HepG2 (cell line): ENCODE results near the gene POMP.

Source experiments
- CEBPZ ChIP-seq: IDR thresholded peaks from 2 replicates; pipeline ENCODE4 v1.6.1; 2012; ENCODE audit warnings: low read length, improper control_type of control experiment
- ESRRA ChIP-seq: sonication (generic); formaldehyde crosslinking; IDR thresholded peaks from 2 replicates; pipeline ENCODE4 v1.5.1; 2020; ENCODE audit warnings: mild to moderate bottlenecking, low read depth, missing genetic modification reagents
- HDAC2 ChIP-seq: sonication (generic); formaldehyde crosslinking; IDR thresholded peaks from 2 replicates; pipeline ENCODE4 v1.4.0; 2020; ENCODE audit warnings: missing genetic modification reagents
- SMC3 ChIP-seq: IDR thresholded peaks from 2 replicates; pipeline ENCODE4 v1.6.1; 2011; ENCODE audit warnings: low read length, improper control_type of control experiment
- ZNF451 ChIP-seq: sonication (generic); formaldehyde crosslinking; IDR thresholded peaks from 2 replicates; pipeline ENCODE4 v1.5.0; 2020; ENCODE audit warnings: mild to moderate bottlenecking, missing genetic modification reagents
- TF ChIP-seq, protein P1 (sequence below): sonication (generic); formaldehyde crosslinking; IDR thresholded peaks from 2 replicates; pipeline ENCODE4 v1.5.0; 2020; ENCODE audit warnings: mild to moderate bottlenecking, missing genetic modification reagents, moderate library complexity

DNA sequence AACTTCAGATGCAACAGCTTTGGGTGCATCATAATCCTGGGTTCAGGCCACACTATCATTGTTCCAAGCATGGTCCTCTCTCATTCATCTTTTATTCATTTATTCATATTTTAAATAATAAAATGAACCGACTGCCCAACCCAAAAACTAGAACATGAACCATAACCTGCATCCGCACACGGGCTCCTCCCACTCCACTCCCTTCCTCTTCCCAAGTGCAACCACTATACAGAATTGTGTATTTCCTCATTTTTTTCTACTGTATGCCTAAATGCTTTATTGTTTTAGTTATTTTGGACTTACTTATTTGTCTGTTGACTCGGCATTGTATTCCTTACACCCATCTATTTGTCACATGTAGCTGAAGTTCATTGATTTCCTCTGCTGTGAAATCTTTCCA lies 30.7 kb upstream of the POMP start:
- TF ChIP-seq, protein P1, sequence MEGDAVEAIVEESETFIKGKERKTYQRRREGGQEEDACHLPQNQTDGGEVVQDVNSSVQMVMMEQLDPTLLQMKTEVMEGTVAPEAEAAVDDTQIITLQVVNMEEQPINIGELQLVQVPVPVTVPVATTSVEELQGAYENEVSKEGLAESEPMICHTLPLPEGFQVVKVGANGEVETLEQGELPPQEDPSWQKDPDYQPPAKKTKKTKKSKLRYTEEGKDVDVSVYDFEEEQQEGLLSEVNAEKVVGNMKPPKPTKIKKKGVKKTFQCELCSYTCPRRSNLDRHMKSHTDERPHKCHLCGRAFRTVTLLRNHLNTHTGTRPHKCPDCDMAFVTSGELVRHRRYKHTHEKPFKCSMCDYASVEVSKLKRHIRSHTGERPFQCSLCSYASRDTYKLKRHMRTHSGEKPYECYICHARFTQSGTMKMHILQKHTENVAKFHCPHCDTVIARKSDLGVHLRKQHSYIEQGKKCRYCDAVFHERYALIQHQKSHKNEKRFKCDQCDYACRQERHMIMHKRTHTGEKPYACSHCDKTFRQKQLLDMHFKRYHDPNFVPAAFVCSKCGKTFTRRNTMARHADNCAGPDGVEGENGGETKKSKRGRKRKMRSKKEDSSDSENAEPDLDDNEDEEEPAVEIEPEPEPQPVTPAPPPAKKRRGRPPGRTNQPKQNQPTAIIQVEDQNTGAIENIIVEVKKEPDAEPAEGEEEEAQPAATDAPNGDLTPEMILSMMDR (CRISPR knock-in tag) = no peak
- no peak for TF ChIP-seq ZNF451 (CRISPR knock-in tag)
- no peak for TF ChIP-seq CEBPZ
- no peak for TF ChIP-seq HDAC2 (CRISPR knock-in tag)
- no peak for TF ChIP-seq SMC3
- no peak for TF ChIP-seq ESRRA (CRISPR knock-in tag)
